ENCODE data around the gene TRIM61. TPM values are rescaled to one million over a fixed set of nuclear protein-coding genes. Genes with fewer than 3 reads are reported as not detected.
"Not testable (repeated sequence)": the region's sequence is repeated elsewhere in the genome, so short reads cannot be mapped to it uniquely, and the experiment has no call there.

Gene TRIM61
- total RNA-seq, result 1 to 10 TPM; 1.1 to 1.2 TPM

DNA sequence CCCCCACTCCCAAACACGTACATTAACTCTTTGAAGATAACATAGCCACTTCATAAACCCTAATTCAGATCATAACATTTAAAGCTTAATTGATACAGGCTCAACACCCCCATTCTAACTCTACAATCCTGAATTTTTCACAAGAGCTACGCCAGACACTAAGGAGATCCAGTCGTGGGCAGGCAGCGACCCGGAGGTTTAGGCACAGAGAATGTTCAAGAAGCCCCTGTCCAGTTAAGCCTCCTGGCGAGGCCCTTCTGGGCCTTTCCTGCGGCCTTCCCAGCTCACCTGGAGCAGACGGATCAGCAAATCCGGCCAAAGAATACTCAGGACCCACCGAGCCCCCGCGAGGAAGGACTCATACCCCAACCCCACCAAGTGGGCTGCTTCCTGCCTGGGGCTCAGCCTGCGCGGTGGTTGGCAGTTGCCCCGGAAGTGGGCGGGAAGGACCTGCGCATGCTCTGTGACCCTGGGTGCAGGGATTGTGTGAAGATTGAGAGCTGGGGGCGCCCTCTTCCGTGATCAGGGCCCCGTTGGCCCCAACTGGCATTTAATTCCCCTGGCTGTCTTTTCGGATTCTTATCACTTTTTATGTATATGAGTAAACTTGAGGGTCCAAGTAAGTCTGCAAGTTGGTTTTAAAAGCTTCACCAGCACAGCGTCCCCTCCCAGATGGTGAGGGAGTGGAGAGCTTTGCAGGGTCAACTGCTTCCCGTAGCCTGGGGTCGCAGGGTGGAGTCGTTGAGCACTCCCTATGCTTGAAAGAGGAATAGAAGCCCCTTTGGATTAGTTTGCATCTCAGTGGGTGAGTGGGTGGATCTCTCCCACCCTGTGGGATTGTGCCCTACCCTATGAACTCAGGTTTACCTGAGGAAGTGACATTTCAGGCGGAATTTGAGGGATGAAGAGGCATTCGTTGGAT, at the start of gene TRIM61:
Gene TRIM61, minus strand, starts transcription at position 415 of the 922 bp plus-strand sequence. CDS start 7,655 bp downstream, outside the sequence.
- ChIA-PET POLR2A (no interaction called here), CTCF (interaction anchor here (0.6 to 1.3 kb wide), 3 partner anchors 19 to 1314 kb away, joined by 3 to 5 read pairs (median 3); no protein-coding TSS in a partner anchor)
- peaks cover 2% of the 10 kb centered on the region for H3K27me3 Mint-ChIP-seq
- peaks cover 6% of the 10 kb centered on the region for H3K36me3 Mint-ChIP-seq (ENCODE audit: low read depth)
- no peaks in the 10 kb centered on the region for H3K9me3 Mint-ChIP-seq (ENCODE audit: low read depth)
- H3K4me3 Mint-ChIP-seq, result peak within 1 kb of the TSS; percentile 74
- peak; percentile 68 for DNase-seq
- intact Hi-C loops (cut with DNase I, micrococcal nuclease), result no loop called here
- H3K4me1 Mint-ChIP-seq, result no peaks in the 10 kb centered on the region
- peak within 1 kb of the TSS; percentile 3 for H3K27ac Mint-ChIP-seq
- ATAC-seq, result peak; percentile 88

DNA sequence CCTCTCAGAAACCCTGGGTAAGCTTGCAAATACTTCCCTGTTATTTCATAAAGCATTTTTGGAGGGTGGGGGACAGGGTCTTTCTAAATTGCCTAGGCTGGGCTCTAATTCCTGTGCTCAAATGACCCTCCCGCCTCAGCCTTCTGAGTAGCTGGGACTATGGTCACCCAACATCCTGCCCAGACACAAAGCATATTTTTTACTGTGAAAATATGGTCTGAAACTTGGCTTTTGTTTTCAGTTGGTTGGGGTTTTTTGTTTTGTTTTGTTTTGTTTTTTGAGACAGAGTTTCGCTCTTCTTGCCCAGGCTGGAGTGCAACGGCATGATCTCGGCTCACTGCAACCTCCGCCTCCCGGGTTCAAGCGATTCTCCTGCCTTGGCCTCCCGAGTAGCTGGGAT, 48.3 kb upstream of the TRIM61 start:
- POLR2A ChIA-PET, CTCF ChIA-PET: not testable (repeated sequence)

DNA sequence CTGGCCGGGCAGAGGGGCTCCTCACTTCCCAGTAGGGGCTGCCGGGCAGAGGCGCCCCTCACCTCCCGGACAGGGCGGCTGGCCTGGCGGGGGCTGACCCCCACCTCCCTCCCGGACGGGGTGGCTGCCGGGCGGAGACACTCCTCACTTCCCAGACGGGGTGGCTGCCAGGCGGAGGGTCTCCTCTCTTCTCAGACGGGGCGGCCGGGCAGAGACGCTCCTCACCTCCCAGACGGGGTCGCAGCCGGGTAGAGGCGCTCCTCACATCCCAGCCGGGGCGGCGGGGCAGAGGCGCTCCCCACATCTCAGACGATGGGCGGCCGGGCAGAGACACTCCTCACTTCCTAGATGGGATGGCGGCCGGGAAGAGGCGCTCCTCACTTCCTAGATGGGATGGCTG, 42.5 kb upstream of the TRIM61 start:
- H3K36me3 Mint-ChIP-seq (ENCODE audit: low read depth); DNase-seq; H3K4me3 Mint-ChIP-seq; intact Hi-C loops (cut with DNase I, micrococcal nuclease); ATAC-seq; H3K27me3 Mint-ChIP-seq; H3K4me1 Mint-ChIP-seq; CTCF ChIA-PET; H3K9me3 Mint-ChIP-seq (ENCODE audit: low read depth); H3K27ac Mint-ChIP-seq; POLR2A ChIA-PET: not testable (repeated sequence)

More for the DNA sequence above, 48.3 kb upstream of the TRIM61 start:
- H3K27me3 Mint-ChIP-seq; H3K9me3 Mint-ChIP-seq (ENCODE audit: low read depth); intact Hi-C loops (cut with DNase I, micrococcal nuclease); H3K27ac Mint-ChIP-seq; H3K36me3 Mint-ChIP-seq (ENCODE audit: low read depth); H3K4me3 Mint-ChIP-seq; ATAC-seq; H3K4me1 Mint-ChIP-seq; DNase-seq: not testable (repeated sequence)

DNA sequence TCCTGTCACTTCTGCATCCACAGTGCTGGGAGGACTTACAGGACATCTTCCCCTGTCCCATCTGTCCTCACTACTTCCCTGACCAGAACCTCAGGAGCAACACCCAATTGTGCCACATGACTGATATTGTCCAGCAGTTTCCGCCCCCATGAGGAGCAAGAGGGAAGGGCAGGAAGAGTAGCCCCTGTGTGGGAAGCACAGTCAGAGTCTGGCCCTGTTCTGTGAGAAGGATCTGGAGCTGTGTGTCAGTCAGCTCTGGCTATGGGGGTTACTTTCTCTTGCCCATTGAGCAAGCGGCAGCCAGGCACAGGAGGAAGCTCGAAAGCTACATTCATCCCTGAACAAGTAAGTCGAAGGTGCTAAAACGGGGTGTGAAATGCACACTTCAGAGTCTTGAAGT, 39.5 kb upstream of the TRIM61 start:
- Mint-ChIP-seq H3K27ac (no peak overlapping the region), H3K4me3 (no peak overlapping the region), H3K36me3 (ENCODE audit: low read depth) (no peaks in the 10 kb centered on the region), H3K27me3 (peaks cover 6% of the 10 kb centered on the region), H3K4me1 (no peaks in the 10 kb centered on the region), H3K9me3 (ENCODE audit: low read depth) (no peaks in the 10 kb centered on the region)
- ATAC-seq (peak; percentile 33), DNase-seq (no peak)
- POLR2A ChIA-PET, result no interaction called here
- intact Hi-C loops (cut with DNase I, micrococcal nuclease), result no loop called here
- CTCF ChIA-PET, result no interaction called here

DNA sequence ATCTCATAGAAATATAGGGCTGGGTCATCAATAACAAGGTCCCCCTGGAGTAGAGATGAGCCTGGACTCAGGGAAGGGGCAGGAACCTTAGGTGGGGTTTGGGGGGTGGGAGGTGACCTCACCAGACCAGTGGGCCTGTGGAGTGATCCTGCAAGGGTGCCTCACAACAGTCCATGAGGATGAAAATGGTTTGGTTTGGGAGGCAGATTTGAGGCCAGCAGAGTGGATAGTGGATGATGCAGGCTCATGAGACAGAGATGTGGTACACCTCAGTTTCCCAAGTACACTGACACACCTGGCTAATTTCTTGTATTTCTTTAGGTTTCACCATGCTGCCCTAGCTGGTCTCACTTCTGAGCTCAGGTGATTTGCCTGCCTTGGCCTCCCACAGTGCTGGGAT, 36.2 kb upstream of the TRIM61 start:
- Mint-ChIP-seq H3K36me3 (ENCODE audit: low read depth) (no peaks in the 10 kb centered on the region), H3K27me3 (peaks cover 15% of the 10 kb centered on the region), H3K4me3 (no peak overlapping the region), H3K4me1 (peaks cover 11% of the 10 kb centered on the region), H3K27ac (no peak overlapping the region), H3K9me3 (ENCODE audit: low read depth) (no peaks in the 10 kb centered on the region)
- intact Hi-C loops (cut with DNase I, micrococcal nuclease), result no loop called here
- DNase-seq (no peak), ATAC-seq (no peak)
- ChIA-PET POLR2A (no interaction called here), CTCF (no interaction called here)

DNA sequence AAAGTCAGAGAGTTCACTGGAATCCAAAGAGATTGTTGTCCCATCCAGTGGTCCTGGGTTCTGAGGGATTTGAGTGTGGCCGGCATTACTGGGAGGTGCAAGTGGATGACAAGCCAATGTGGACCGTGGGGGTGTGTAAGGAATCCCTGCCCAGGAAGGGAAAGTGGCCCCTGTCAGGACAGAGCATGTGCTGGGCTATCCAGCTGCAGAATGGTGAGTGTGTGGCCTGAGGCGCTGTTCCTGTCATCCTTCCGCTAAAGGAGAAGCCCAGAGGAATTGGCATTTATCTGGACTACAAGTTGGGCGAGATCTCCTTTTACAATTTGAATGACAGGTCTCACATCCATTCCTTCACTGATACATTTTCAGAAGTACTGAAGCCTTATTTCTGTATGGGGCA, 33.9 kb upstream of the TRIM61 start:
- ChIA-PET POLR2A (no interaction called here), CTCF (interaction anchor here (1.1 kb wide), 1 partner anchor 241 kb away, joined by 3 read pairs; no protein-coding TSS in a partner anchor)
- intact Hi-C loops (cut with DNase I, micrococcal nuclease), result no loop called here
- H3K4me3 Mint-ChIP-seq, result no peak overlapping the region
- no peak overlapping the region for H3K27ac Mint-ChIP-seq
- H3K27me3 Mint-ChIP-seq, result peaks cover 21% of the 10 kb centered on the region
- H3K9me3 Mint-ChIP-seq (ENCODE audit: low read depth), result no peaks in the 10 kb centered on the region
- no peak for ATAC-seq
- no peak for DNase-seq
- H3K36me3 Mint-ChIP-seq (ENCODE audit: low read depth), result no peaks in the 10 kb centered on the region
- peaks cover 11% of the 10 kb centered on the region for H3K4me1 Mint-ChIP-seq

DNA sequence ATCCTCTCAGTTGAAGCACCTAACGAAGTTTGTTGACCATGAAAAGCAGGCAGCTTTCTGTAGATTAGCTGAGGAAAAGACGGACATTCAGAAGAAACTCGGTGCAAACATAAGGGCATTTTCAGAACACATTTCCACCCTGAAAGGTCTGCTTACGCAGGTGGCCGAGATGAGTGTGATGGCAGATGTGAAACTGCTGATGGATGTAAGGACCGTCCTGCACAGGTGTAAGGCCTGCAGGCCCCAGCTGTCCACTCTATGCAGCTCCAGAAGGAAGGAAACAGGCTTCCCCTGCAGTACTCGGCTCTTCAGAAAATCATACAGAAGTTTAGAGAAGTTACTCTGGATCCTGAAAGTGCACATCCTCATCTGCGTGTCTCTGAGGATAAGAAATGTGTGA, 33.5 kb upstream of the TRIM61 start:
- peaks cover 21% of the 10 kb centered on the region for H3K27me3 Mint-ChIP-seq
- ChIA-PET CTCF (interaction anchor here (1.1 kb wide), 1 partner anchor 241 kb away, joined by 3 read pairs; no protein-coding TSS in a partner anchor), POLR2A (no interaction called here)
- DNase-seq (no peak), ATAC-seq (no peak)
- no peak overlapping the region for H3K27ac Mint-ChIP-seq
- intact Hi-C loops (cut with DNase I, micrococcal nuclease), result no loop called here
- no peak overlapping the region for H3K4me3 Mint-ChIP-seq
- no peaks in the 10 kb centered on the region for H3K36me3 Mint-ChIP-seq (ENCODE audit: low read depth)
- peaks cover 11% of the 10 kb centered on the region for H3K4me1 Mint-ChIP-seq
- H3K9me3 Mint-ChIP-seq (ENCODE audit: low read depth), result no peaks in the 10 kb centered on the region

DNA sequence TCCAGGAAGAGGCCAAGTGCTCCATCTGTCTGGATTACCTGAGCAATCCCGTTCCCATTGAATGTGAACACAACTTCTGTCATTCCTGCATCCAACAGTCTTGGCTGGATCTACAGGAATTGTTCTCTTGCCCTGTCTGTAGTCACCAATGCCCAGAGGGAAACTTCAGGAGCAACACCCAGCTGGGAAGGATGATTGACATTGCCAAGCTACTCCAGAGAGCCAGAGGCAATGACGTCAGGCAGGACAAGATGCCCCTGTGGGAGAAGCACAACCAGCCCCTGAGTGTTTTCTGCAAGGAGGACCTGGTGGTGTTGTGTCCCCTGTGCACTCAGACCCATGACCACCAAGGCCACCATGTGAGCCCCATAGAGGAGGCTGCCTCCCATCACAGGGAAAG, 33.0 kb upstream of the TRIM61 start:
- Mint-ChIP-seq H3K27me3 (peaks cover 21% of the 10 kb centered on the region), H3K4me1 (peaks cover 11% of the 10 kb centered on the region), H3K36me3 (ENCODE audit: low read depth) (no peaks in the 10 kb centered on the region), H3K27ac (no peak overlapping the region), H3K9me3 (ENCODE audit: low read depth) (no peaks in the 10 kb centered on the region), H3K4me3 (no peak overlapping the region)
- intact Hi-C loops (cut with DNase I, micrococcal nuclease), result no loop called here
- no peak for ATAC-seq
- DNase-seq, result no peak
- ChIA-PET POLR2A (no interaction called here), CTCF (interaction anchor here (1.1 kb wide), 1 partner anchor 240 kb away, joined by 3 read pairs; no protein-coding TSS in a partner anchor)

DNA sequence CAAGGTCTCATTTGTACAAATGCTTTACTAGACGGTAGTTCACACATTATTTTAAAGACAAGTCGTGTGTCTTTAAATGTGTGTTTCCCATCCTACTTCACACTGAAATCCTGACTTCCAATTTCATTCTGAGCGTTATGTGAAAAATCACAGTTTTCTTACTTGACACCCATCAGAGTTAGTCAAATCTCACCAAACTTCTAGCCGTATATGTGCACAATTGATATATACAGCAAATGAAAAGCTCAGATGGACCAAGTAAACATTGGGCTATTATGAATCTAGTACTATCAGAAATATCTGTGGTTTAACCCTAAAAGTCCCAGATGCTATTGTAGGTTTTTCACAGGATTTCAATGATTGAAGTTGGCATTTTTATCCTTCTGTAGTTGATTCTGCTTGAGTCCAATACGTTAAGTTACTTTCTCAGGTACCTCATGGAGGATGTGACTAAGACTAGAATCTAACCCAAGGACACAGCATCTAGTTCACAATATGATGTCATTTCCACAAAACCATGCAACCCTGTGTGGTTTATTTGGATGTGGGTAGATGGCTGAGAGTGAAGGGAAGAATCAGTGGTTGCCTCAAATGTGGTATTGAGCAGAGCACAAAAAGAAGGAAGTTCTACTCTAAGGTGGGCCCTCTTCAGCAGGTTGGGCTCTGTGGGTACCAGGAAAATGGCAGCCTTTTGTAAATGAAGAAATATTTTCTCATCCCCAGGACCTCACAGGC, 32.2 kb upstream of the TRIM61 start:
- ATAC-seq (peak; percentile 93), DNase-seq (peak; percentile 53)
- H3K27ac Mint-ChIP-seq, result no peak overlapping the region
- no peak overlapping the region for H3K4me3 Mint-ChIP-seq
- H3K27me3 Mint-ChIP-seq, result peaks cover 21% of the 10 kb centered on the region
- no peaks in the 10 kb centered on the region for H3K9me3 Mint-ChIP-seq (ENCODE audit: low read depth)
- no peaks in the 10 kb centered on the region for H3K36me3 Mint-ChIP-seq (ENCODE audit: low read depth)
- H3K4me1 Mint-ChIP-seq, result peaks cover 11% of the 10 kb centered on the region
- intact Hi-C loops (cut with DNase I, micrococcal nuclease), result loop anchor here in 1 of 2 experiments (1.0 kb wide), 1 partner anchor 53 kb away; no protein-coding TSS in a partner anchor
- ChIA-PET POLR2A (no interaction called here), CTCF (no interaction called here)

DNA sequence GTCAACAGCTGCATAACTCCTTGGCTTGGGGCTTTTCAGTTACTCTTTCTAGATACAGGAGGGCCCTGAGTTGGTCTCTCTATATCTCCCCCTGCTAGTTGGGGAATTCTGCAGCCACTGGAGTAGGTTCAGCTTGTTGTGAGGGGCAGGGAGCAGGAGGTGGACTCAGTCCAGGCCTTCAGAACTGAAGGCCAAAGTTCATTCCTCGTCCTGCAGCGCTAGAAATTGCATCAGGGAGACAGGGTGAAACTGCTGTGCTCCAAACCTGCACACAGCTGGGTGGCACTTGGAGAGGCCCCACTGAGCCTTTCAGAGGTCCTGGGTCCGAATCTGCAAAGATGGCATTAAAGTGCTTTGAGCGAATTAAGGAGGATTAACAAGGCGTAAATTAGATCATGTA, 29.4 kb upstream of the TRIM61 start:
- no peak for DNase-seq
- no peaks in the 10 kb centered on the region for H3K9me3 Mint-ChIP-seq (ENCODE audit: low read depth)
- intact Hi-C loops (cut with DNase I, micrococcal nuclease), result no loop called here
- H3K27me3 Mint-ChIP-seq, result peaks cover 14% of the 10 kb centered on the region
- POLR2A ChIA-PET, result no interaction called here
- CTCF ChIA-PET, result no interaction called here
- no peak overlapping the region for H3K4me3 Mint-ChIP-seq
- H3K36me3 Mint-ChIP-seq (ENCODE audit: low read depth), result no peaks in the 10 kb centered on the region
- peaks cover 11% of the 10 kb centered on the region for H3K4me1 Mint-ChIP-seq
- H3K27ac Mint-ChIP-seq, result no peak overlapping the region
- ATAC-seq, result no peak

DNA sequence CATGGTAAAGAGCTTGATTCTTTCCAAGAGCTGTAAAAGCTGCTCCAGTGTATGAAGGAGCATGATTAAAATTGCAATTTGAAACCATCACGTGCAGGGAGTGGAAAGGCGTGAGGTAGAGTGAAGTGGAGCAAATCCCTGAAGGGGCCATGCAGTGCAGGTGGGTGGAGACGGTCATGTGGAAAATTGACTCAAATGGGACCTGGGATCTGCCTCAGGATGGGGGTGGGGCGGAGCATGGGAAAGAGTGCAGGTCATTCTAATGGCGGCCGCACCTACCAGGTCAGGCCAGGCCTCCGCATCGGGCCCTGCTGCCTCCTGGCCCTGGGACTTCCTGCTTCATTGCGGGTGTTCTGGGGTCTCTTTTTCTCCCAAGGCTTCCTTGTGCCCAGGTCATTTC, 29.0 kb upstream of the TRIM61 start:
- H3K9me3 Mint-ChIP-seq (ENCODE audit: low read depth), result no peaks in the 10 kb centered on the region
- no peak overlapping the region for H3K4me3 Mint-ChIP-seq
- H3K4me1 Mint-ChIP-seq, result peaks cover 11% of the 10 kb centered on the region
- H3K27ac Mint-ChIP-seq, result no peak overlapping the region
- H3K36me3 Mint-ChIP-seq (ENCODE audit: low read depth), result no peaks in the 10 kb centered on the region
- intact Hi-C loops (cut with DNase I, micrococcal nuclease), result no loop called here
- ATAC-seq (no peak), DNase-seq (no peak)
- POLR2A ChIA-PET, result no interaction called here
- peaks cover 13% of the 10 kb centered on the region for H3K27me3 Mint-ChIP-seq
- CTCF ChIA-PET, result no interaction called here
